Mesendoderm (in vitro differentiated cells): Measurements from ENCODE around the gene C5orf47.

Experiments used
- DNase-seq: peaks from one replicate; pipeline ENCODE4 v3.0.0; 2013
- H2AK5ac ChIP-seq: 2 replicates; pipeline ENCODE4 v1.6.1; 2013; ENCODE audit warnings: low read length, inconsistent platforms
- H2BK120ac ChIP-seq: 2 replicates; pipeline ENCODE4 v1.6.1; 2013; ENCODE audit warnings: low read depth, mild to moderate bottlenecking, low read length, moderate library complexity, mixed read lengths
- H2BK15ac ChIP-seq: replicated peaks from 2 replicates; pipeline ENCODE4 v1.6.1; 2013; ENCODE audit warnings: low read depth, mild to moderate bottlenecking, moderate library complexity
- H2BK5ac ChIP-seq: 2 replicates; pipeline ENCODE4 v1.6.1; 2013; ENCODE audit warnings: low read length, inconsistent platforms
- H3K18ac ChIP-seq: 2 replicates; pipeline ENCODE4 v1.6.1; 2013; ENCODE audit warnings: mild to moderate bottlenecking, low read length, mixed read lengths
- H3K23ac ChIP-seq: one replicate; pipeline ENCODE4 v1.6.1; 2013; ENCODE audit warnings: low read length
- H3K27ac ChIP-seq: 2 replicates; pipeline ENCODE4 v1.5.1; 2013; ENCODE audit warnings: low read depth, mild to moderate bottlenecking, inconsistent platforms, low read length, moderate library complexity
- H3K27me3 ChIP-seq: 2 replicates; pipeline ENCODE4 v1.6.1; 2013; ENCODE audit warnings: low read length, control low read depth, mild to moderate bottlenecking, inconsistent platforms; ENCODE audit not compliant: insufficient read depth, poor library complexity
- H3K36me3 ChIP-seq: 2 replicates; pipeline ENCODE4 v1.6.1; 2013; ENCODE audit warnings: low read length, inconsistent platforms; ENCODE audit not compliant: control insufficient read depth, insufficient read depth
- H3K4ac ChIP-seq: one replicate; pipeline ENCODE4 v1.6.1; 2013; ENCODE audit warnings: low read depth, mild to moderate bottlenecking, low read length, moderate library complexity
- H3K4me1 ChIP-seq: 2 replicates; pipeline ENCODE4 v1.6.1; 2013; ENCODE audit warnings: low read depth, low read length, inconsistent platforms; ENCODE audit not compliant: control insufficient read depth
- H3K4me2 ChIP-seq: 2 replicates; pipeline ENCODE4 v1.6.1; 2013; ENCODE audit warnings: low read length
- H3K4me3 ChIP-seq: 2 replicates; pipeline ENCODE4 v1.5.1; 2013; ENCODE audit warnings: mild to moderate bottlenecking, low read length
- H3K56ac ChIP-seq: one replicate; pipeline ENCODE4 v1.6.1; 2013; ENCODE audit warnings: low read length
- H3K79me1 ChIP-seq: 2 replicates; pipeline ENCODE4 v1.6.1; 2013; ENCODE audit warnings: low read length, inconsistent platforms
- H3K79me2 ChIP-seq: 2 replicates; pipeline ENCODE4 v1.6.1; 2013; ENCODE audit warnings: mild to moderate bottlenecking, low read length; ENCODE audit not compliant: control insufficient read depth, insufficient read depth
- H3K9ac ChIP-seq: 2 replicates; pipeline ENCODE4 v1.6.1; 2013; ENCODE audit warnings: low read length, inconsistent platforms
- H4K5ac ChIP-seq: one replicate; pipeline ENCODE4 v1.6.1; 2013; ENCODE audit warnings: low read length
- H4K8ac ChIP-seq: one replicate; pipeline ENCODE4 v1.6.1; 2013; ENCODE audit warnings: low read depth, mild to moderate bottlenecking, control low read depth, low read length, moderate library complexity
- WGBS: extraction: QIAGEN DNeasy Blood & Tissue Kit; methylation state at CpG from one replicate; pipeline ENCODE4 v1.1.7; 2013; ENCODE audit warnings: low lambda C conversion rate, missing lambda C conversion rate; ENCODE audit not compliant: insufficient coverage; ENCODE audit errors: extremely low coverage; 5-methylcytosine and 5-hydroxymethylcytosine counted together

The C5orf47 gene

DNA sequence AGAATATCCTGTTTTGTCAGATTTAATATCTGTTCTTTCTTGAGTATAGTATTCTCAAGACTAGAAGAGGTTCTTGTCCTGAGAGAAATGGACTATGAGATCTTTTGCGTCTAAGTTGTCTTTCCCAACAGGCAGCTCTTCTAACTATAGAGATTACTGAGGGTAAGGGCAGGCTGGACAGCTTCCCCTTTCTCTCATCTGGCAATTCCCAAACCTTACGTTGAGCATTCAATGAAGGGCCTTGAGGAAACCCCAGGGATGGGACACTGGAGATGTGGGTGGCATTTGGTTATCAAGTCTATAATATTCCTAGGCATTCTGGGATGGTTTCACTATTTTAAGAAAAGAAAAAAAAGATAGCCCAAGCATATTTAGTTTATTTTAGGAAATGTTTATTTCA, 28.0 kb upstream of the C5orf47 start:
- H3K79me1 ChIP-seq, result no peaks in the 10 kb centered on the region
- WGBS, result no CpG with 5 or more reads among the region's 2 CpGs
- H3K9ac ChIP-seq, result no peak overlapping the region
- no peaks in the 10 kb centered on the region for H3K36me3 ChIP-seq
- no peak overlapping the region for H3K18ac ChIP-seq
- H2BK120ac ChIP-seq, result no peak overlapping the region
- H4K5ac ChIP-seq, result no peak overlapping the region
- no peak overlapping the region for H3K23ac ChIP-seq
- no peak overlapping the region for H2AK5ac ChIP-seq
- H3K27ac ChIP-seq, result no peak overlapping the region
- H3K56ac ChIP-seq, result no peak overlapping the region
- H2BK5ac ChIP-seq, result no peak overlapping the region
- H4K8ac ChIP-seq, result no peak overlapping the region
- H3K27me3 ChIP-seq, result no peaks in the 10 kb centered on the region
- DNase-seq, result no peak
- H3K4me2 ChIP-seq, result no peak overlapping the region
- peaks cover 2% of the 10 kb centered on the region for H3K4me1 ChIP-seq
- no peaks in the 10 kb centered on the region for H3K79me2 ChIP-seq
- no peak overlapping the region for H2BK15ac ChIP-seq
- no peak overlapping the region for H3K4ac ChIP-seq
- H3K4me3 ChIP-seq, result no peak overlapping the region

GRCh38 chr5:173961418-173961817, 27.6 kb upstream of the C5orf47 start:
- DNase-seq, result no peak
- Histone ChIP-seq H4K8ac (no peak overlapping the region), H3K4me3 (no peak overlapping the region), H2BK15ac (no peak overlapping the region), H4K5ac (no peak overlapping the region), H3K9ac (no peak overlapping the region), H2BK5ac (no peak overlapping the region), H3K36me3 (no peaks in the 10 kb centered on the region), H3K27me3 (no peaks in the 10 kb centered on the region), H3K79me2 (no peaks in the 10 kb centered on the region), H3K56ac (no peak overlapping the region), H3K18ac (no peak overlapping the region), H3K23ac (no peak overlapping the region), H3K27ac (no peak overlapping the region), H3K79me1 (no peaks in the 10 kb centered on the region), H3K4me1 (peaks cover 2% of the 10 kb centered on the region), H2BK120ac (no peak overlapping the region), H3K4me2 (no peak overlapping the region), H3K4ac (no peak overlapping the region), H2AK5ac (no peak overlapping the region)
- no CpG with 5 or more reads among the region's 1 CpG for WGBS

GRCh38 chr5:173962436-173962972, 26.5 kb upstream of the C5orf47 start:
- no peak overlapping the region for H3K56ac ChIP-seq
- WGBS, result no CpG with 5 or more reads among the region's 3 CpGs
- H3K4me2 ChIP-seq, result no peak overlapping the region
- peaks cover 2% of the 10 kb centered on the region for H3K4me1 ChIP-seq
- no peaks in the 10 kb centered on the region for H3K36me3 ChIP-seq
- no peak overlapping the region for H2AK5ac ChIP-seq
- no peak overlapping the region for H3K9ac ChIP-seq
- H3K4ac ChIP-seq, result no peak overlapping the region
- H3K4me3 ChIP-seq, result no peak overlapping the region
- H3K27ac ChIP-seq, result no peak overlapping the region
- no peak overlapping the region for H4K8ac ChIP-seq
- H3K79me2 ChIP-seq, result no peaks in the 10 kb centered on the region
- H3K18ac ChIP-seq, result no peak overlapping the region
- no peaks in the 10 kb centered on the region for H3K27me3 ChIP-seq
- H2BK15ac ChIP-seq, result no peak overlapping the region
- H3K79me1 ChIP-seq, result no peaks in the 10 kb centered on the region
- no peak overlapping the region for H4K5ac ChIP-seq
- H2BK120ac ChIP-seq, result no peak overlapping the region
- no peak for DNase-seq
- H2BK5ac ChIP-seq, result no peak overlapping the region
- H3K23ac ChIP-seq, result no peak overlapping the region

DNA sequence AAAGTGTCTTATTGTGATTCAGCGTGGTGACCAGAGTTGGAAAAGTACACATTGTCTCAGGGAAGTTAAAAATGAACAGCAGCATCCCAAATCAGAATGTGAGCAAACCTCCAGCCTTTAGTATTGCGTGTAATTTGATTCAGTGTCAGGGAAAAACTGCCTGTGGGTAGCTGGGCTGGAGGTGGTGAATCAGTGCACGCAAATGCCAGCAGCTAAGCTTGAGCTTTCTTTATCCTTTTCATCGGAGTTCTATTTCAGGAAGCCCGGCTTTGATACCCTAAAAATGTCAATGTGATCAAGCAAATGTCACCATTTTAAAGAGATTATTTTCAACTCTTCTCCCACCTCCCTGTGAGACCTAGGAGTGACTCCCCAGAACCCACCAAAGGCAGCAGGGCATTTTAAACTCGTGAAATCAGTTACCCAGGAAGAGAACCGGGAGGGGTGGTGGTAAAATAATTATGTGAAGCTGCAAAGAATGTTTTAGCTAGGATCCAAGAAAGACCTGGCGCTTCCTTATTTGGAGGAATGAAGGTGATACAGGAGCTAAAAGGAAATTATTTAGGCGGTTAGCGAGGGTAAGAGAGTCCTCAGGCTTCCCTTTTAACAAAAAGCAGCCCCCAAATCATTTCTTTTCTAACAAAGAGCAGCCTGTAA, 25.7 kb upstream of the C5orf47 start:
- no peak overlapping the region for H3K23ac ChIP-seq
- H2BK120ac ChIP-seq, result no peak overlapping the region
- no peak overlapping the region for H3K4me2 ChIP-seq
- peak overlapping the region; percentile 65 for H3K18ac ChIP-seq
- H3K4me3 ChIP-seq, result no peak overlapping the region
- H3K79me1 ChIP-seq, result no peaks in the 10 kb centered on the region
- DNase-seq, result no peak
- H3K27ac ChIP-seq, result no peak overlapping the region
- H3K9ac ChIP-seq, result peak overlapping the region; percentile 39
- no peak overlapping the region for H2AK5ac ChIP-seq
- peaks cover 2% of the 10 kb centered on the region for H3K4me1 ChIP-seq
- H3K4ac ChIP-seq, result no peak overlapping the region
- no peaks in the 10 kb centered on the region for H3K27me3 ChIP-seq
- no CpG with 5 or more reads among the region's 10 CpGs for WGBS
- H4K8ac ChIP-seq, result no peak overlapping the region
- H4K5ac ChIP-seq, result no peak overlapping the region
- H3K36me3 ChIP-seq, result no peaks in the 10 kb centered on the region
- no peak overlapping the region for H2BK5ac ChIP-seq
- no peak overlapping the region for H3K56ac ChIP-seq
- no peaks in the 10 kb centered on the region for H3K79me2 ChIP-seq
- H2BK15ac ChIP-seq, result no peak overlapping the region

- no peaks in the 10 kb centered on the region for H3K36me3 ChIP-seq
- peak overlapping the region; percentile 65 for H3K18ac ChIP-seq
- no peak overlapping the region for H2BK120ac ChIP-seq
- peaks cover 2% of the 10 kb centered on the region for H3K4me1 ChIP-seq
- H3K79me2 ChIP-seq, result no peaks in the 10 kb centered on the region
- H3K27ac ChIP-seq, result no peak overlapping the region
- peak overlapping the region; percentile 2 for H4K8ac ChIP-seq
- WGBS, result no CpG with 5 or more reads among the region's 19 CpGs
- H4K5ac ChIP-seq, result no peak overlapping the region
- H3K4me3 ChIP-seq, result no peak overlapping the region
- peak overlapping the region; percentile 39 for H3K9ac ChIP-seq
- H3K27me3 ChIP-seq, result no peaks in the 10 kb centered on the region
- no peak overlapping the region for H2BK5ac ChIP-seq
- no peaks in the 10 kb centered on the region for H3K79me1 ChIP-seq
- H3K4me2 ChIP-seq, result no peak overlapping the region
- H3K23ac ChIP-seq, result no peak overlapping the region
- H3K56ac ChIP-seq, result peak overlapping the region; percentile 62
- H3K4ac ChIP-seq, result no peak overlapping the region
- no peak overlapping the region for H2AK5ac ChIP-seq
- H2BK15ac ChIP-seq, result no peak overlapping the region
- peak; percentile 59 for DNase-seq
These were observed 25.0 kb upstream of the C5orf47 start for GRCh38 chr5:173963867-173964441.
